Measurements from ENCODE around the gene RPE65. TPM values are rescaled to one million over a fixed set of nuclear protein-coding genes. Genes with fewer than 3 reads are reported as not detected.
"Not testable (repeated sequence)": the region's sequence is repeated elsewhere in the genome, so short reads cannot be mapped to it uniquely, and the experiment has no call there.

RPE65 gene
- total RNA-seq, 6 experiments from 2014 or later: not detected

DNA sequence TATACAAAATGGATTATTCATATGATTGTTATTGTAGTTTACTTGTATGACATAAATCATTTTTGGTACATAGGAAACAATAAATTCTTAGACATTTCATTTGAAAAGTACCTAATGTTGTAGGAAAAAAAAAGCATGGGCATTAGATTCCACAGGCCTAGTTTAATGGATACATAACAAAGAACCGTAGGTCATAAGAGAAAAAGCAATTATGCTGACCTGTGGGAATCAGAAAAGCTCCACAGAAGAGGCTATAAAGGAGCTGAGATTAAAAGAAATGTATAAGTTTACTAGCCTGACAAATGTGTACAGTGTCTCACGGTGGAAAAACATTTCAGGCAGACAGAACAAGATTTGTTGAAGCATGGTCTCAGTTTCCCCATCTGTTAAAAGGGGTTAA, 43.4 kb upstream of the RPE65 start:
- Mint-ChIP-seq H3K4me1 (ENCODE audit: low read depth) (peaks cover 39% of the 10 kb centered on the region), H3K27ac (peak overlapping the region; percentile 15; the same call in 1 of the 2 replicates), H3K36me3 (ENCODE audit: low read depth) (peaks cover 21% of the 10 kb centered on the region)

GRCh38 chr1:68492255-68492654, 42.5 kb upstream of the RPE65 start:
- H3K27me3 Mint-ChIP-seq (ENCODE audit: insufficient read depth); H3K27ac Mint-ChIP-seq; H3K9me3 Mint-ChIP-seq; DNase-seq; H3K4me3 Mint-ChIP-seq: not testable (repeated sequence)
- H3K36me3 Mint-ChIP-seq (ENCODE audit: low read depth): peaks cover 21% of the 10 kb centered on the region
- peaks cover 31% of the 10 kb centered on the region for H3K4me1 Mint-ChIP-seq (ENCODE audit: low read depth)

More for the DNA sequence above, 43.4 kb upstream of the RPE65 start:
- Mint-ChIP-seq H3K9me3 (no peaks in the 10 kb centered on the region), H3K27me3 (ENCODE audit: insufficient read depth) (peaks cover 3% of the 10 kb centered on the region; the same call in 1 of the 2 replicates), H3K4me3 (no peak overlapping the region)
- TF ChIP-seq, protein P1, sequence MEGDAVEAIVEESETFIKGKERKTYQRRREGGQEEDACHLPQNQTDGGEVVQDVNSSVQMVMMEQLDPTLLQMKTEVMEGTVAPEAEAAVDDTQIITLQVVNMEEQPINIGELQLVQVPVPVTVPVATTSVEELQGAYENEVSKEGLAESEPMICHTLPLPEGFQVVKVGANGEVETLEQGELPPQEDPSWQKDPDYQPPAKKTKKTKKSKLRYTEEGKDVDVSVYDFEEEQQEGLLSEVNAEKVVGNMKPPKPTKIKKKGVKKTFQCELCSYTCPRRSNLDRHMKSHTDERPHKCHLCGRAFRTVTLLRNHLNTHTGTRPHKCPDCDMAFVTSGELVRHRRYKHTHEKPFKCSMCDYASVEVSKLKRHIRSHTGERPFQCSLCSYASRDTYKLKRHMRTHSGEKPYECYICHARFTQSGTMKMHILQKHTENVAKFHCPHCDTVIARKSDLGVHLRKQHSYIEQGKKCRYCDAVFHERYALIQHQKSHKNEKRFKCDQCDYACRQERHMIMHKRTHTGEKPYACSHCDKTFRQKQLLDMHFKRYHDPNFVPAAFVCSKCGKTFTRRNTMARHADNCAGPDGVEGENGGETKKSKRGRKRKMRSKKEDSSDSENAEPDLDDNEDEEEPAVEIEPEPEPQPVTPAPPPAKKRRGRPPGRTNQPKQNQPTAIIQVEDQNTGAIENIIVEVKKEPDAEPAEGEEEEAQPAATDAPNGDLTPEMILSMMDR (IDR thresholded peaks at IDR 0.05): no peak
- no peak for DNase-seq

DNA sequence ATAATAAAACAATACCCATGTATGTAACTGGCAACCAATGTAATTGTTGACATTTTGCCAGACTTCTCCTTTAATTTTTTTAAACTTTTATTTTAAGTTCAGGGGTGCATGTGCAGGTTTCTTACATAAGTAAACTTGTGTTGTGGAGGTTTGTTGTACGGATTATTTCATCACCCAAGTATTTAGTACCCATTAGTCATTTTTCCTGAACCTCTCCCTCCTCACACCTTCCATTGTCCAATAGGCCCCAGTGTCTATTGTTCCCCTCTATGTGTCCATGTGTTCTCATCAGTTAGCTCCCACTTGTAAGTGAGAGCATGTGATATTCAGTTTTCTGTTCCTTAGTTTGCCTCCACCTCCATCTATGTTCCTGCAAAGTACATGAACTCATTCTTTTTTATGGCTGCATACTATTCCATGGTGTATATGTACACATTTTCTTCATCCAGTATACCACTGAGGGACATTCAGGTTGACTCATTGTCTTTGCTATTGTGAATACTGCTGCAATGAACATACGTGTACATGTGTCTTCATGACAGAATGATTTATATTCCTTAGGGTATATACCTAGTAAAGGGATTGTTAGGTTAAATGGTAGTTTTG, 40.4 kb upstream of the RPE65 start:
- H3K27ac Mint-ChIP-seq: no peak overlapping the region
- H3K4me1 Mint-ChIP-seq (ENCODE audit: low read depth): peaks cover 22% of the 10 kb centered on the region
- no peak overlapping the region for H3K4me3 Mint-ChIP-seq
- no peaks in the 10 kb centered on the region for H3K27me3 Mint-ChIP-seq (ENCODE audit: insufficient read depth)
- peaks cover 21% of the 10 kb centered on the region for H3K36me3 Mint-ChIP-seq (ENCODE audit: low read depth)
- H3K9me3 Mint-ChIP-seq: no peaks in the 10 kb centered on the region
- TF ChIP-seq, protein P1 (IDR thresholded peaks at IDR 0.05): no peak
- no peak for DNase-seq

GRCh38 chr1:68485431-68486022, 35.8 kb upstream of the RPE65 start:
- Mint-ChIP-seq H3K4me1 (ENCODE audit: low read depth) (peaks cover 6% of the 10 kb centered on the region), H3K36me3 (ENCODE audit: low read depth) (peaks cover 14% of the 10 kb centered on the region), H3K9me3 (no peaks in the 10 kb centered on the region), H3K4me3 (no peak overlapping the region), H3K27me3 (ENCODE audit: insufficient read depth) (no peaks in the 10 kb centered on the region), H3K27ac (no peak overlapping the region)
- DNase-seq: no peak
- TF ChIP-seq, protein P1 (IDR thresholded peaks at IDR 0.05): peak; percentile 62

GRCh38 chr1:68484618-68485017, 34.9 kb upstream of the RPE65 start:
- no peak overlapping the region for H3K27ac Mint-ChIP-seq
- peaks cover 14% of the 10 kb centered on the region for H3K36me3 Mint-ChIP-seq (ENCODE audit: low read depth)
- H3K4me1 Mint-ChIP-seq (ENCODE audit: low read depth): peaks cover 6% of the 10 kb centered on the region
- no peak overlapping the region for H3K4me3 Mint-ChIP-seq
- TF ChIP-seq, protein P1 (IDR thresholded peaks at IDR 0.05): no peak
- H3K9me3 Mint-ChIP-seq: no peaks in the 10 kb centered on the region
- no peak for DNase-seq
- no peaks in the 10 kb centered on the region for H3K27me3 Mint-ChIP-seq (ENCODE audit: insufficient read depth)

DNA sequence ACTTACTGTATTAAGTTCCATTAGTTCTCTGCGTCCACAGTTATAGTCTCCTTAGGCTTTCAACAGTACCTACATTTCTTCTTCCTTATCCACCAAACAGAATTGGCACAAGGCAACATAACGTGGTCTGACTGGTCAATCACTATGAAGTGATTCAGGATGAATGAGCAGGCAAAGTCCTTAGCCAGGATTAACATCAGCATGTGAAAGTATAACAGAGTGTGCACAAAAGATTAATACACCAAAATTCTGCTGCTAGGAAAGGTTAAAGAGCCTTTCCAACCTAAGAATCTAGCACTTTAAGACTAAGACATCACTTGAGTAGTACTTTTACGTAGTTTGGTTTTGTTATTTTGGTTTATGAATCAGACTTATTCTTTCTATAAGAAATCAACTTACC, 31.3 kb upstream of the RPE65 start:
- Mint-ChIP-seq H3K9me3 (no peaks in the 10 kb centered on the region), H3K36me3 (ENCODE audit: low read depth) (peaks cover 14% of the 10 kb centered on the region), H3K27ac (no peak overlapping the region), H3K27me3 (ENCODE audit: insufficient read depth) (no peaks in the 10 kb centered on the region), H3K4me3 (no peak overlapping the region), H3K4me1 (ENCODE audit: low read depth) (peaks cover 6% of the 10 kb centered on the region)
- TF ChIP-seq, protein P1 (IDR thresholded peaks at IDR 0.05): no peak
- DNase-seq: no peak
